HepG2 (cell line): ENCODE measurements around the gene ZNF90. TPM values are rescaled to one million over a fixed set of nuclear protein-coding genes. Genes with fewer than 3 reads are reported as not detected.
A peak's percentile ranks its signal among the peaks of the same experiment; 100 is the strongest.

Experiments
- ATAC-seq: fragments of 200-7000 bp; cut with Tn5 transposase; 3 replicates; pipeline ENCODE4 v1.9.1; 2020; ENCODE audit warnings: mild to moderate bottlenecking, moderate library complexity
- BruUV-seq: library from RNA; stranded (reverse); fragments of 400-500 nt; replicated peaks from 2 replicates; lab custom pipeline; 2021; lab: Mats Ljungman, UMichigan
- CTCF ChIA-PET: fragments of 300-600 bp; formaldehyde crosslinking; extraction: SDS; loops from one replicate; lab custom pipeline; 2021; ENCODE audit warnings: low total read pairs, inconsistent platforms, low intra/inter-chr PET ratio; lab: Yijun Ruan, JAX
- POLR2A ChIA-PET: fragments of 350-600 bp; sonication (Branson Sonifier 250); formaldehyde crosslinking; loops from one replicate; lab custom pipeline; 2020; ENCODE audit warnings: antibody characterized with exemption, inconsistent platforms; lab: Yijun Ruan, JAX
- DNase-seq: peaks from one replicate; pipeline ENCODE4 v3.0.0-alpha.2; 2015; ENCODE audit warnings: low spot score
- FAIRE-seq: peaks from 3 replicates; lab custom pipeline; 2011; peaks lifted over from hg19 to GRCh38; lab: Jason Lieb, UNC
- H2AFZ ChIP-seq: one replicate; pipeline ENCODE4 v1.6.1; 2011; ENCODE audit warnings: low read length, inconsistent platforms
- H3K27ac ChIP-seq: fragments of 300-600 bp; 3 replicates; pipeline ENCODE4 v1.8.0; 2011; ENCODE audit warnings: mixed run types, mild to moderate bottlenecking, mixed read lengths, low read length, inconsistent platforms; ENCODE audit not compliant: insufficient read depth; ENCODE audit errors: extremely low read length
- H3K27me3 ChIP-seq, 2 experiments: fragments of 200-600 bp in 1 of 2; 2 replicates in 1 of 2; 3 replicates in 1 of 2; pipeline versions ENCODE4 v1.6.0 to v1.8.0; 2011; ENCODE audit warnings: low read length in 2 of 2, mild to moderate bottlenecking in 2 of 2, moderate library complexity in 2 of 2, inconsistent platforms in 1 of 2; ENCODE audit not compliant: insufficient read depth in 2 of 2, control insufficient read depth in 1 of 2
- H3K36me3 ChIP-seq, 2 experiments: fragments of 200-600 bp in 1 of 2; replicated peaks in 1 of 2; 2 replicates in 1 of 2; 3 replicates in 1 of 2; pipeline versions ENCODE4 v1.5.1 to v1.8.0; 2011; ENCODE audit warnings: low read length in 2 of 2, inconsistent platforms in 1 of 2; ENCODE audit not compliant: insufficient read depth in 2 of 2, control insufficient read depth in 1 of 2
- H3K4me1 ChIP-seq: 2 replicates; pipeline ENCODE4 v1.5.1; 2012; ENCODE audit warnings: low read length, inconsistent platforms; ENCODE audit not compliant: insufficient read depth
- H3K4me2 ChIP-seq: 2 replicates; pipeline ENCODE4 v1.6.0; 2011; ENCODE audit warnings: low read depth, low read length, inconsistent platforms
- H3K4me3 ChIP-seq, 3 experiments: fragments of 200-600 bp in 1 of 3; sonication (generic), shearing (Covaris generic) in 1 of 3; replicated peaks in 1 of 3; 2 replicates each; pipeline ENCODE4 v1.5.1; 2011 to 2016; ENCODE audit warnings: low read length in 3 of 3, inconsistent platforms in 2 of 3, low read depth in 2 of 3, mild to moderate bottlenecking in 2 of 3, control low read depth in 1 of 3, mixed read lengths in 1 of 3; ENCODE audit not compliant: insufficient read depth in 1 of 3
- H3K79me2 ChIP-seq: one replicate; pipeline ENCODE4 v1.6.1; 2011; ENCODE audit warnings: low read length, inconsistent platforms; ENCODE audit not compliant: insufficient read depth
- H3K9ac ChIP-seq: 2 replicates; pipeline ENCODE4 v1.6.0; 2011; ENCODE audit warnings: mild to moderate bottlenecking, low read depth, low read length, inconsistent platforms; ENCODE audit not compliant: insufficient read depth
- H3K9me3 ChIP-seq: 2 replicates; pipeline ENCODE4 v1.5.1; 2012; ENCODE audit warnings: mild to moderate bottlenecking, low read length
- H4K20me1 ChIP-seq: 2 replicates; pipeline ENCODE4 v1.6.0; 2011; ENCODE audit warnings: inconsistent platforms, mild to moderate bottlenecking, low read length, moderate library complexity; ENCODE audit not compliant: insufficient read depth
- ARID2 ChIP-seq: sonication (generic); formaldehyde crosslinking; IDR thresholded peaks from 2 replicates; pipeline ENCODE4 v1.8.1; 2022; ENCODE audit warnings: mild to moderate bottlenecking, missing genetic modification reagents, borderline replicate concordance
- CEBPG ChIP-seq: IDR thresholded peaks from 2 replicates; pipeline ENCODE4 v1.6.1; 2016
- DPF2 ChIP-seq: sonication (generic); formaldehyde crosslinking; IDR thresholded peaks from 2 replicates; pipeline ENCODE4 v1.4.0; 2020; ENCODE audit warnings: mild to moderate bottlenecking, low read depth, missing genetic modification reagents, borderline replicate concordance
- ELF3 ChIP-seq: IDR thresholded peaks from 2 replicates; pipeline ENCODE4 v1.6.1; 2016; ENCODE audit warnings: missing genetic modification reagents, missing compliant biosample characterization
- FLYWCH1 ChIP-seq: sonication (generic); formaldehyde crosslinking; IDR thresholded peaks from 2 replicates; pipeline ENCODE4 v1.8.1; 2023; ENCODE audit warnings: mild to moderate bottlenecking, missing genetic modification reagents
- KDM2A ChIP-seq: sonication (generic); formaldehyde crosslinking; IDR thresholded peaks from 2 replicates; pipeline ENCODE4 v1.4.0; 2020; ENCODE audit warnings: low read depth, missing genetic modification reagents, borderline replicate concordance
- MBNL3 ChIP-seq: fragments of 250-450 bp; sonication (Bioruptor Pico); conservative IDR thresholded peaks from 2 replicates; pipeline ENCODE4 v1.8.0; 2022; ENCODE audit warnings: mild to moderate bottlenecking, inconsistent platforms
- MXD4 ChIP-seq: IDR thresholded peaks from 2 replicates; pipeline ENCODE4 v1.6.1; 2016; ENCODE audit warnings: mild to moderate bottlenecking, missing biosample characterization, missing genetic modification reagents
- PHF8 ChIP-seq: sonication (generic); formaldehyde crosslinking; IDR thresholded peaks from 2 replicates; pipeline ENCODE4 v1.5.0; 2020; ENCODE audit warnings: missing genetic modification reagents
- PITX1 ChIP-seq: sonication (generic); formaldehyde crosslinking; IDR thresholded peaks from 2 replicates; pipeline ENCODE4 v1.5.1; 2020; ENCODE audit warnings: mild to moderate bottlenecking, missing genetic modification reagents
- POLR2A ChIP-seq, 2 experiments: IDR thresholded peaks; 2 replicates each; pipeline ENCODE4 v1.6.1; 2011; ENCODE audit warnings: low read depth in 2 of 2, low read length in 2 of 2, mild to moderate bottlenecking in 1 of 2, moderate library complexity in 1 of 2; ENCODE audit not compliant: insufficient read depth in 1 of 2
- POLR2G ChIP-seq: fragments of 200-400 bp; formaldehyde crosslinking; IDR thresholded peaks from 2 replicates; pipeline ENCODE4 v1.6.1; 2018; ENCODE audit warnings: mild to moderate bottlenecking, low read depth, low read length, moderate library complexity
- SALL1 ChIP-seq: sonication (generic); formaldehyde crosslinking; IDR thresholded peaks from 2 replicates; pipeline ENCODE4 v1.8.0; 2022; ENCODE audit warnings: mild to moderate bottlenecking, missing genetic modification reagents
- SMAD1 ChIP-seq: sonication (generic); formaldehyde crosslinking; IDR thresholded peaks from 2 replicates; pipeline ENCODE4 v1.4.0; 2020; ENCODE audit warnings: missing genetic modification reagents, low read depth, mild to moderate bottlenecking, borderline replicate concordance
- SNAPC5 ChIP-seq: sonication (generic); formaldehyde crosslinking; IDR thresholded peaks from 2 replicates; pipeline ENCODE4 v1.8.1; 2023; ENCODE audit warnings: mild to moderate bottlenecking, missing genetic modification reagents, borderline replicate concordance
- TAF1 ChIP-seq: sonication (generic); formaldehyde crosslinking; IDR thresholded peaks from 2 replicates; pipeline ENCODE4 v1.4.0; 2020; ENCODE audit warnings: missing genetic modification reagents
- TCF7L2 ChIP-seq: IDR thresholded peaks from 2 replicates; pipeline ENCODE4 v1.6.1; 2011; ENCODE audit warnings: mild to moderate bottlenecking, low read depth, low read length, moderate library complexity
- TFDP1 ChIP-seq: IDR thresholded peaks from 2 replicates; pipeline ENCODE4 v1.6.1; 2016; ENCODE audit warnings: missing compliant biosample characterization, missing genetic modification reagents, borderline replicate concordance
- YY1 ChIP-seq: IDR thresholded peaks from 2 replicates; pipeline ENCODE4 v1.6.1; 2011; ENCODE audit warnings: low read length, low read depth, moderate library complexity, mild to moderate bottlenecking; ENCODE audit not compliant: insufficient read depth, insufficient replicate concordance
- ZFP1 ChIP-seq: IDR thresholded peaks from 2 replicates; pipeline ENCODE4 v1.6.1; 2016
- ZMYM3 ChIP-seq: sonication (generic); formaldehyde crosslinking; IDR thresholded peaks from 2 replicates; pipeline ENCODE4 v1.5.1; 2020; ENCODE audit warnings: mild to moderate bottlenecking, missing genetic modification reagents
- ZNF235 ChIP-seq: sonication (generic); formaldehyde crosslinking; IDR thresholded peaks from 2 replicates; pipeline ENCODE4 v1.8.1; 2023; ENCODE audit warnings: mild to moderate bottlenecking, missing genetic modification reagents, borderline replicate concordance
- ZNF589 ChIP-seq: sonication (generic); formaldehyde crosslinking; conservative IDR thresholded peaks from 2 replicates; pipeline ENCODE4 v1.8.0; 2022; ENCODE audit warnings: mild to moderate bottlenecking, moderate library complexity, missing genetic modification reagents
- ZNF614 ChIP-seq: IDR thresholded peaks from 2 replicates; pipeline ENCODE4 v1.6.1; 2018; ENCODE audit warnings: missing biosample characterization, missing genetic modification reagents, inconsistent platforms, borderline replicate concordance
- ZNF747 ChIP-seq: sonication (generic); formaldehyde crosslinking; IDR thresholded peaks from 2 replicates; pipeline ENCODE4 v1.8.1; 2023; ENCODE audit warnings: missing genetic modification reagents, mild to moderate bottlenecking, borderline replicate concordance
- ZNF766 ChIP-seq: sonication (generic); formaldehyde crosslinking; IDR thresholded peaks from 2 replicates; pipeline ENCODE4 v1.5.0; 2020; ENCODE audit warnings: missing genetic modification reagents, borderline replicate concordance
- ZNF841 ChIP-seq: sonication (generic); formaldehyde crosslinking; IDR thresholded peaks from 2 replicates; pipeline ENCODE4 v1.8.1; 2023; ENCODE audit warnings: missing genetic modification reagents, borderline replicate concordance
- WGBS: methylation state at CpG from one replicate; pipeline ENCODE4 v1.1.6; 2017; ENCODE audit warnings: low lambda C conversion rate; 5-methylcytosine and 5-hydroxymethylcytosine counted together
- in situ Hi-C: cut with HindIII; loops from 2 replicates; pipeline ENCODE4 v1.10.0; 2017; ENCODE audit warnings: low pct_unique_long_range_greater_than_20kb; ENCODE audit not compliant: extremely low pct_ligation_motif_present
- intact Hi-C: fragments of 100-400 bp; cut with micrococcal nuclease; formaldehyde crosslinking; loops from one replicate; pipeline ENCODE4 v1.10.0; 2022; ENCODE audit not compliant: unreplicated experiment
- polyA plus RNA-seq, 8 experiments: library from polyadenylated mRNA; depleted of rRNA in 3 of 8; stranded (reverse) in 7 of 8; unstranded in 1 of 8; fragments of >200 nt; fragmentation: Illumina TruSeq in 4 of 8; extraction: Trizol in 4 of 8; gene quantifications; 2 replicates each; pipeline versions ENCODE4 v1.2.1 to v1.2.3, GENCODE V29; 2011 to 2016; ENCODE audit warnings: low read depth in 4 of 8, missing spikeins in 1 of 8, mixed read lengths in 1 of 8; ENCODE audit not compliant: insufficient read depth in 1 of 8
- total RNA-seq, 5 experiments: library from RNA; depleted of rRNA; stranded (reverse); fragments of >200 nt; fragmentation: Illumina TruSeq; extraction: Trizol; gene quantifications; 2 replicates each; pipeline ENCODE4 v1.2.3, GENCODE V29; 2016; ENCODE audit warnings: low read depth in 1 of 5

ZNF90 gene
- total and polyA plus RNA-seq, 2 of the 13 experiments (the other 11 are each of a cell fraction or from before 2014, with no cell fraction given) = 2.1 to 3.8 TPM

DNA sequence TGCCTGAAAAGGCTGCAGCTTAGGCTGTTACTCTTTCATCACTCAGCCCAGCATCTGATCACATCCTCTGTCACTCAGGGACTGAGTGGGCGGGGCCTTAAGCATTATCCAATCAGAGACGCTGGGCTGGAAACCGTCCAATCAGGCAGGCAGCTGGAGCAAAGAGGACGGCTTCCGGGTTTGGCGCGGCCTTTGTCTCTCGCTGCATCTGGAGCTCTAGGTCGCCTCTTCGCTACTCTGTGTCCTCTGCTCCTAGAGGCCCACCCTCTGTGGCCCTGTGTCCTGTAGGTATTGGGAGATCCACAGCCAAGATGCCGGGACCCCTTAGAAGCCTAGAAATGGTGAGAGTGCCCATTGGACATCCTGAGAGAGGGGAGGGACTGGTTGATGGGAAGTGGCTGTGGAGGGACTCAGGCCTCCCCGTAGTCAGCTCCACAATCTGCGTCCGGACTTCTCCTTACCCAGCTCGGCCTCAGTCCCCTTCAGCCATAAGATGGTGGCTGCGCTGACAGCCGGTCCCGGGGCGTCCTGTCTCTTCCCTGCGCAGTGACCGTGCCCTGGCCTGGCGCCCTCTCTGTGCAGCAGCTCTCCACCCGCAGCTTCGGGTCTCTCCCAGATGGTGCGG is 89.3 kb downstream of the ZNF90 start, which contains the start of gene ZNF486:
TSS of gene ZNF486 (plus strand) at position 195 of the 625 bp plus-strand sequence. CDS start at position 312, 117 bp downstream.
- no peak within 1 kb of the TSS for H2AFZ ChIP-seq
- TF ChIP-seq ZMYM3 = no peak
- TF ChIP-seq ZNF235 = no peak
- TF ChIP-seq MBNL3 = no peak
- TF ChIP-seq SNAPC5 = no peak
- peak; percentile 36 to 44; a peak in 2 of 4 replicates for TF ChIP-seq POLR2A (IDR thresholded peaks at IDR 0.05; ENCODE audit: insufficient read depth in 1 of 2, low read depth in 2 of 2, low read length in 2 of 2)
- TF ChIP-seq MXD4 (CRISPR knock-in tag) = no peak
- TF ChIP-seq YY1 = no peak
- TF ChIP-seq PITX1 (CRISPR knock-in tag) = no peak
- TF ChIP-seq PHF8 = peak; percentile 52
- no peak for TF ChIP-seq ZNF747 (CRISPR knock-in tag)
- peak; percentile 40; the same call in 1 of the 2 replicates for TF ChIP-seq CEBPG (CRISPR knock-in tag)
- no peak for TF ChIP-seq ARID2
- no peak for TF ChIP-seq TCF7L2
- TF ChIP-seq KDM2A (CRISPR knock-in tag) = 0 out of 2 replicates have a peak, but pooled peaks have one; percentile 12
- TF ChIP-seq DPF2 = no peak
- TF ChIP-seq TAF1 (CRISPR knock-in tag) = peak; percentile 26; the same call in 1 of the 2 replicates
- TF ChIP-seq FLYWCH1 (CRISPR knock-in tag) = no peak
- no peak for TF ChIP-seq ZFP1 (CRISPR knock-in tag)
- no peak for TF ChIP-seq ZNF589 (CRISPR knock-in tag)
- TF ChIP-seq ZNF766 = no peak
- TF ChIP-seq TFDP1 = peak; percentile 33; the same call in 1 of the 2 replicates
- TF ChIP-seq SMAD1 (CRISPR knock-in tag) = no peak
- TF ChIP-seq SALL1 (CRISPR knock-in tag) = peak; percentile 12; the same call in 1 of the 2 replicates
- no peak for TF ChIP-seq ZNF614 (CRISPR knock-in tag)
- TF ChIP-seq ELF3 (CRISPR knock-in tag) = no peak
- peak; percentile 66 for TF ChIP-seq POLR2G
- TF ChIP-seq ZNF841 (CRISPR knock-in tag) = no peak

More for the DNA sequence above, 89.3 kb downstream of the ZNF90 start, which contains the start of gene ZNF486:
- ATAC-seq = peak; percentile 89
- H3K4me3 ChIP-seq = peak within 1 kb of the TSS; percentile 47 to 66 (median 50); a peak in 5 of 6 replicates
- H3K9me3 ChIP-seq = peaks cover 86% of the 10 kb centered on the region
- TSS peak; percentile 81 for BruUV-seq
- ChIA-PET CTCF (no interaction called here), POLR2A (no interaction called here)
- H3K4me2 ChIP-seq = peak within 1 kb of the TSS; percentile 18; the same call in 1 of the 2 replicates
- intact Hi-C loops = no loop called here
- H3K9ac ChIP-seq = peak within 1 kb of the TSS; percentile 43
- in situ Hi-C loops = no loop called here
- H3K79me2 ChIP-seq = no peaks in the 10 kb centered on the region
- no peak for FAIRE-seq
- no peaks in the 10 kb centered on the region for H4K20me1 ChIP-seq
- peak within 1 kb of the TSS; percentile 40 for H3K27ac ChIP-seq
- H3K36me3 ChIP-seq = no peaks in the 10 kb centered on the region
- DNase-seq = peak; percentile 80
- H3K27me3 ChIP-seq = no peaks in the 10 kb centered on the region
- no peaks in the 10 kb centered on the region for H3K4me1 ChIP-seq
- 20% methylated on average over 17 of the region's 25 CpGs for WGBS
